Dermis blood vessel endothelial cell (primary cell): ENCODE results near the gene ZFP28. TPM values are rescaled to one million over a fixed set of nuclear protein-coding genes. Genes with fewer than 3 reads are reported as not detected.

Experiments
- DNase-seq: peaks from one replicate; pipeline ENCODE4 v3.0.0; 2010
- total RNA-seq: library from RNA; depleted of rRNA; stranded (reverse); fragments of >200 nt; gene quantifications from 2 replicates; pipeline ENCODE4 v1.2.3, GENCODE V29; 2014

The ZFP28 gene
- 8.0 and 8.1 TPM in 2 replicates for total RNA-seq

DNA sequence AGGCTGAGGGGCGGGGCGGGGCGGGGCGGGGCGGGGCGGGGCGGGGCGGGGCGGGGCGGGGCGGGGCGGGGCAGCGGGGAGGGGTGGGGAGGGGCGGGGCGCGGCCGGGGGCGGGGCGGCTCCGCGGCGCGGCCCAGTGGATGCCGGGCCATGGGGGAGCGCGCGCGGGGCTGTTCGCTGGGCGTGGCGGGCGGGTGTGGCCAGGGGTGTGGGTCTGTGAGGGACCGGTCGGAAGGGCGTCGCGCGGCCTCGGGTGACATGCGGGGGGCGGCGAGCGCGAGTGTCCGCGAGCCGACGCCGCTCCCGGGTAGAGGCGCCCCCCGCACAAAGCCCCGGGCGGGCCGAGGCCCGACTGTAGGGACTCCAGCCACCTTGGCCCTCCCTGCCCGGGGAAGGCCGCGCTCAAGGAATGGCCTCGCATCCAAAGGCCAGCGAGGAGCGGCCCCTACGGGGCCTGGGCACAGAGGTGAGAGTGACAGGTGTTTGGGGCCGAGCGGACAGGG is at the start of gene ZFP28:
Gene ZFP28 (plus strand): TSS at position 188 of the 503 bp plus-strand sequence. CDS start 71 bp downstream, at position 259.
- DNase-seq, result no peak

DNA sequence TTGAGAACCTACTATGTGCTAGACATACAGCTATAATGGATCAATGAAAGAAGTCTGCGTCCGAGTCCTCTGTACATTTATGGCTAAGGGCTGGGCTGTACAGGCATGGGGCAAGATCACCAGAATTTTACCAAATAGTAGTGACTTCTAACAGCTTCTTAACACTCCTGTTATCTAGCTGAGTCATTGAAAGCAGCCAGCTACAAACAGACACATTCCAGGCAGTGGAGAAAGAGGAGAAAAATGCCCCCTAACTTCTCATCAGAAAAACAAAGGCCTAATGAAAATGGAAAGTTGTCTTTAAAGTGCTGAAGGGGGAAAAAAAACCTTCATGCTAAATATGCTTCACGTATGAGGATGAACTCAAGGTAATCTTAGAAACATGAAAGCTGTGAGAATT is 47.3 kb upstream of the ZFP28 start:
- DNase-seq, result no peak

DNA sequence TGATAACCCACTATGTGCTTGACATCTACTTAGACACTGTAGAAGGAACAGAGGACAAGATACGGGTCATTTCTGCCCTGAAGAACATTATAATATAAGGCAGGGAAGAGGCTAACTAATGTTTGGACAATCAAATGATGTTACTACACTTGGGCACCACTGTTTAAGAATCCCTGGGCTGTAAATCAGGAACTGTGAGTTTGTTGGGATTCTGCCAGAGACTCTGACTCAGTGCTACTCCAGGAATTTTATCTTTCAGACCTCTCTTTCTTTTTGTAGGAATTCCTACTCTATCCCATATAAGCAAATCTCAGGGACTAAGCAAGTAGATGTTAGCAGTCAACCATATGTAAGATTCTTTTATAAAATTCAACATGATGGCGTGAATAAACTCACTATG is 34.2 kb upstream of the ZFP28 start:
- no peak for DNase-seq

DNA sequence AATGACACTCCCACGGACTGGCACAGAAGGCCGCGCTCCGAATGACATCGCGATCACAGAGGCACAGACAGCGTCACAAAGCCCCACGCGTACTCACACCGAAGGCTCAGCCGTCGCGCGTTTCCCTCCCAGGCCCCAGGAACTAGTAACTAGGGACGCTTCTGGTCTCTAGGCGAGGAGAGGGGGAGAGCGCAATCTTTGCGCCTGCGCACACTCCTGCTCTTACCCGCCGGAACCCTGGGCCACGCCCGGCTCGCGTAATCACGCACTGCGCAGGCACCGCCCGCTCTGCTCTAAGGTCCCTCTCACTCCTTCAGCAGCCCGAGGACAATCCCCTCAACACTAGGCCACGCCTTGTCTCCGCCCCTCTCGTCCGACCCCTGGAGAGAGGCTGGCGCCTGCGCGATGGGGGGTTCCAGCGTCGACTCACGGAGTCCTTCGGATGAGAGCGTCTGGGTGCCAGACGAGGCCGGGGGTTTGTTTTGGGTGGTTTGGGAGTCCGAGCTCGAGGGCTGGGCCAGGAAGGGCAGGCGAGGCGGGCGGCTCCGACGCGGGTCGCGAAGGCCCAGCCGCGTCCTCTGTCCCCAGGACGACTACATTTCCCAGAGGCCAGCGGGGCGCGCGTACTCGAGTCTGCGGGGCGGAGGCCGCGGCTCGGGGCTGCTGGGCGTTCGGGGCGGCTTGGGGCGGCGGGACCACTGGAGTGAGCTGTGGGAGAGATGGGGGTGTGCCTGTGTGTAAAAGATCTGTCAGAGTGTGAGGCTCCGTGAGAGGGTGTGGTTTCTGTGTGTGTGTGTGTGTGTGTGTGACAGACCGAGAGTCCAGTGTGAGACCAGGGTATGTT is 31.1 kb upstream of the ZFP28 start, which contains the start of gene ZNF471:
Gene ZNF471 (plus strand): TSS at position 410 of the 844 bp plus-strand sequence. CDS start 3,717 bp downstream, outside the sequence.
- peak; percentile 99 for DNase-seq

DNA sequence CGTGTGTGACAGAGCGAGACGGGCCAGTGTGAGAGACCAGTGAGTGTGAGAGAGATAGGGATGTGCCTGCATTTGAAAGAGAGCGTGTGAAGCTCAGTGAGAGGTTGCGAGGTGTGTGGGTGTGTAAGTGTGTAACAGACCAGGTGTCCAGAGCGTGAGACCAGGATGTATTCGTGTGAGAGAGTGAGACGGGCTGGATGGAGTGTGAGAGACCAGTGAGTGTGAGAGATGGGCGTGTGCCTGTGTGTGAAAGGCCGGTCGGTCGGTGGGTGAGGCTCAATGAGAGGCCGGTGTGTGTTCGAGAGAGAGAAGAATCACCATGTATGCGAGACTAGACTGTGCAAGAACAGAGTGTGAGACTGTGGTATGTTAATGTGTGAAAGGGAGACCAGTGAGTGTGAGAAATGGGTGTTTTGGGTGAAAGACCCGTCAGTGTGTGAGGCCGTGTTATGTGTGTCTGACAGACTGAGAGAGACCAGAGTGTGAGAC is 30.4 kb upstream of the ZFP28 start:
- no peak for DNase-seq

DNA sequence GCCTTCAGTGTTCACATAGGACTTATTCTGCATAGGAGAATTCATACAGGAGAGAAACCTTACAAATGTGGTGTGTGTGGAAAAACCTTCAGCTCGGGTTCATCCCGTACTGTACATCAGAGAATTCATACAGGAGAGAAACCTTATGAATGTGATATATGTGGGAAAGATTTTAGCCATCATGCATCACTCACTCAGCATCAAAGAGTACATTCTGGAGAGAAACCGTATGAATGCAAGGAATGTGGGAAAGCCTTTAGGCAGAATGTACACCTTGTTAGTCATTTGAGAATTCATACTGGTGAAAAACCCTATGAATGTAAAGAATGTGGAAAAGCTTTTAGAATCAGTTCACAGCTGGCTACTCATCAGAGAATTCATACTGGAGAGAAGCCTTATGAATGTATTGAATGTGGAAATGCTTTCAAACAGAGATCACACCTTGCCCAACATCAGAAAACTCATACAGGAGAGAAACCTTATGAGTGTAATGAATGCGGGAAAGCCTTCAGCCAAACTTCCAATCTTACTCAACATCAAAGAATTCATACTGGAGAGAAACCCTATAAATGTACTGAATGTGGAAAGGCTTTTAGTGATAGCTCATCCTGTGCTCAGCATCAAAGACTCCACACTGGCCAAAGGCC is 13.4 kb upstream of the ZFP28 start:
- no peak for DNase-seq

DNA sequence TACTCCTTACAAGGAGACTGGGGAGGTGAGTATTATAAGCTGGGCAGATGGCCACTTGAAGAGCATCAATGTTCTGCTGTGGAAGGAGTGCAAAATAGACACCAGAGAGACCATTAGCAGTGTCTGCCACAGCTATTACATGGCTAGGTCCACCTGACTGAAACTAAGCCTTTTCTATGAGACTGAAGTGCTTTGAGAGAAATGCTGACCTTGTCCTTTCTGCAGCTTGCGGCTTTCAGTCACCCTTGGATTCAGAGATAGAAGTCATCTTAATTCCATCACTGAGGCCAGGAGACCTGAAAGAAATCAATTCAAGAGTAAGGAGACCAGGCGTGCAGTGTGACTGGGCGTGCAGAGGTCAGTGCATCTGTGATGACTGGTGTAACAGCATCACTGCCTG is 1.3 kb upstream of the ZFP28 start:
- DNase-seq, result no peak

DNA sequence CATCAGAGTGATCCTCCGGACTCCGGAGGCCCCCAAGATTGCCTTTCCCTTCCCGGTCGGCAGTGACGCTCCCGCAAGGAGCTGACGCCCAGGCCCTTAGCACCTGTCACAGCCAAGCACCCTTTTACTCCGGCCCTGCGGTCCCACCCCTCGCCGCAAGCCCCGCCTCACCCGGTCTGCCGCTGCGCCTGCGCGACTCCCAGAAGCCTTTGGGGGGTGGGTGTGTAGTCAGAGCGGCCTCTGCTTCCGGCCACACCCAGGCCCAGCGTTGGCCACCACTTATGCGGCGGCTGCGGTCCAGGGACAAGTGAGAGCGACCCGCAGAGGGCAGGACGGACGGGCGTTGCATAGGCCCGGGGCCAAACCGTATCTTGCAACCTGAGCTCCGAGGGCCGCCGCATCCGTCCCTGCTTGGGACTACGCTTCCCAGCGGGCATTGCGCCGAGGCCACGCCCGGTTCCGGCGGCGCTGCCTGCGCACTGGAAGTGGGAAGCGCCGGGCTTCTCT is 441 bp upstream of the ZFP28 start:
- peak; percentile 93 for DNase-seq

DNA sequence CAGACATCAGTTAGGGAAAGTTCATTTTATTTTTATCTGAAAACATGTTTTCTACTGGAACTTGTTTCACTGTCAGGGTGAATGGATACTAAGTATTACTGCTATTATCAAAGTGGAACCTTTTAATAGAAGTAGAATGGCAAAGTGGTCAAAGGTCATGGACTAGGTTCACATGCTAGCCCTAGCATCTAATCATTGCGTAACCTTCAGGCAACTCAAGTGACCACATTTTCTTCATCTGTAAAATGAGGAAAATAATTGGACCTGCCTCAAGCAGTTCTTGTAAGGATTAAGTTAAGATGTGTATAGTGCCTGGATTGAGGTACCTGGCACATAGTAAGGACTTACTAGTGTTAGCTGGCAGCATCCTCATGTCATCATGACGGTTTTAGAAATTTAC is 5.0 kb downstream of the ZFP28 start:
- no peak for DNase-seq

DNA sequence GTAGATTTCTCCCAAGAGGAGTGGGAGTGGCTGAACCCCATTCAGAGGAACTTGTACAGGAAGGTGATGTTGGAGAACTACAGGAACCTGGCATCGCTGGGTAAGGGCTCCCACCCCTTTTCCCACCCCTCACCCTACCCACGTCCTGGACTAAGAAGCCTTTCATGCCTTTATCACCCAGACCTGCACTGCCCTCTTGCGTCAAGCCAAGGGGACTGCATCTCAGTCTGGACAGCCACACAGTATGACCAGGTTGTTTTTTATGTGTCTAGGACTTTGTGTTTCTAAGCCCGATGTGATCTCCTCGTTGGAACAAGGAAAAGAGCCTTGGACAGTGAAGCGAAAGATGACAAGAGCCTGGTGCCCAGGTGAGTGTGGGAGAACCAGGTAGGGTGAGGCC is 8.8 kb downstream of the ZFP28 start:
- DNase-seq, result no peak

DNA sequence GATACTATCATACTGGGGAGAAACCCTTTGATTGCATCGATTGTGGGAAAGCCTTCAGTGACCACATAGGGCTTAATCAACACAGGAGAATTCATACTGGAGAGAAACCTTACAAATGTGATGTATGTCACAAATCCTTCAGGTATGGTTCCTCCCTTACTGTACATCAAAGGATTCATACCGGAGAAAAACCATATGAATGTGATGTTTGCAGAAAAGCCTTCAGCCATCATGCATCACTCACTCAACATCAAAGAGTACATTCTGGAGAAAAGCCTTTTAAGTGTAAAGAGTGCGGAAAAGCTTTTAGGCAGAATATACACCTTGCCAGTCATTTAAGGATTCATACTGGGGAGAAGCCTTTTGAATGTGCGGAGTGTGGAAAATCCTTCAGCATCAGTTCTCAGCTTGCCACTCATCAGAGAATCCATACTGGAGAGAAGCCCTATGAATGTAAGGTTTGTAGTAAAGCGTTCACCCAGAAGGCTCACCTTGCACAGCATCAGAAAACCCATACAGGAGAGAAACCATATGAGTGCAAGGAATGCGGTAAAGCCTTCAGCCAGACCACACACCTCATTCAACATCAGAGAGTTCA is 15.6 kb downstream of the ZFP28 start:
- DNase-seq, result no peak

DNA sequence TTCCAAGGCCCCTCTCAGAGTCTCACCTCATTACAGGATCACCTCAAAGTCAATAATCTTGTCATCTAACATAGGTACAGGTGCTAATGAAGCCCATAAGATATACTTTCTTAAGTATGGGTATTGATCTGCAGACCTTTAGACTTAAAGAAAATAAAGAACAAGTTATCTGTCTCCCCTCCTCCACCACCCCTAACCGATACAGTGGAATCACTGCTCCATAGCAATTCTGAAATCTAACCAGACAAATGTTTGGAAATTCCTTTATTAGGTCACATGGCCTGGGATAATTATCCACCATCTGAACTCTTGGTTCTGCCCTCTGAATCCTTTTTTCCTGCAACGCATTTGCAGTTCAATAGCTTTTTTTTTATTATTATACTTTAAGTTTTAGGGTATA is 24.0 kb downstream of the ZFP28 start:
- DNase-seq, result no peak

DNA sequence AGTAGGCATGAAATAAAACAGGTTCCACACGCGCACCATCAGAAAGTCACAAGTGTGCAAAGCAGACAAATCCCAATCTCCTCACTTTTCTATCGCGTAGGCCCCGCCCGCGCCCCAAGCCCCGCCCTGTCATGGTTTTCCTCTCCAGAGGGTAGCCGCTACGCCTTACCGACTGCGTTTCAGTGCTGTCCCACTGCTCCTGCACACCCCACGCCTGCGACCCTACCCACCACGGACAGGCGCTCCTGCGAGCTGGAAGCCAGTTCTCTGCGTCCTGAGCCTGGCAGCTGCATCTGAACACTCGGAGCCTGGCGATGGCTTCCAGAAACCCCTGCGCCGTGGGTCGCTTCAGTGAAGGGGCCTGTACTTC is 28.1 kb downstream of the ZFP28 start:
- DNase-seq, result peak; percentile 55

DNA sequence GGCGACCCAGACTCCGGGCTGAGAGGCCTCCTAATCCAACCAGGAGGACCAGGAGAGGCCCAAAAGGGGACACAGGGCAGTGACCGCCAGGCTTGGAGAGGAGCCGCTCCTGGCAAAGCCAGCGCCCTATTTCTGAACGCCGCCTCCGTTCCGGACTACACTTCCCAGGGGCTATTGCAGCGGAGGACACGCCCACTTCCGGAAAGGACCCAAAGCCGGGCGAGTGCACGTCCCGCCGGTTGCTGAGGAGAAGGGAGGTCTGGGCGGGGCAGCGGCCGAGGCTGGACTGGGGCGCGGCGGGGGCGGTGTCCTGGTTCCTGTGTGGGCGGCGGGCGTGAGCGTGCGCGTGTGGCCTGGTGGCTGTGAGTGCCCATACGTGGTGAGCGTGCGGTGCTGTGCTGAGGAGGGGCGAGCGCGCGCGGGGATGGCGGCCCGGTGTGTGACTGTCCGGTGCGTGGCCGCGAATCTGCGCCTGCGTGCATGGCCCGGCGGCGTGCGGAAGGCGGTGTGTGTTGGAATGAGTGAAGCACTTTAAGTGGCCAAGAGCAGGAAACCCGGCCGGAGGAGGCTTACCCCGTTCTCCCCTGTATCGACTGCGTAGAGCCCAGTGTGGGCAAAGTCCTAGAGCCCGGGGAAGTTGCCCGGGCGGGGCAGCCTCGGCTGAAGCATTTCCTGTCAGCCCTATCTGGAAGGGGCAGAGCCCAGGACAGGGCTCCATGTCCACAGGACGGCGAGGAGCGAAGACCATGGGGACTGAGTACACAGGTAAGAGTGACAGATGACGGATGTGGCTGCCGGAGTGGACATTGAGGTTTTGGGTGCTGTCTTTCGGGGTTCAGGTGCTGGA is 28.7 kb downstream of the ZFP28 start, which contains the start of gene ZNF470:
Gene ZNF470 (plus strand): TSS at position 195 of the 847 bp plus-strand sequence. CDS start 2,844 bp downstream, outside the sequence.
- DNase-seq, result peak; percentile 93

DNA sequence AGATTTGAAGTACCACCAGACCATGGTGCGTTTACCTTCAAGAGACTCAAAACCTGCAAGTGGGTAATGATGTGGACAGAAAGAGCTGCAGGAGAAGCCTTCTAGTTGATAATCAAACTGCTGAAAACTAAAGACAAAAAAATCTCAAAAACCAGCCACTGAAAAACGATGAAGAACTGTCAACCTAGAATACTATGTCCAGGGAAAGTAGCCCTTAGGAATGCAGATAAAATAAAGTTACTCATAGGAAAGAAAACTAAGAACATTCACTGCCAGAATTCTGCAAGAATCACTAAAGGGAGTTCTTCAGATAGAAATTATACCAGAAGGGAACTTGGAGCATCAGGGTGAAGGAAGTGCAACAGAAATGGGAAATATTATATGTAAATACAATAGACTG is 33.8 kb downstream of the ZFP28 start:
- no peak for DNase-seq

DNA sequence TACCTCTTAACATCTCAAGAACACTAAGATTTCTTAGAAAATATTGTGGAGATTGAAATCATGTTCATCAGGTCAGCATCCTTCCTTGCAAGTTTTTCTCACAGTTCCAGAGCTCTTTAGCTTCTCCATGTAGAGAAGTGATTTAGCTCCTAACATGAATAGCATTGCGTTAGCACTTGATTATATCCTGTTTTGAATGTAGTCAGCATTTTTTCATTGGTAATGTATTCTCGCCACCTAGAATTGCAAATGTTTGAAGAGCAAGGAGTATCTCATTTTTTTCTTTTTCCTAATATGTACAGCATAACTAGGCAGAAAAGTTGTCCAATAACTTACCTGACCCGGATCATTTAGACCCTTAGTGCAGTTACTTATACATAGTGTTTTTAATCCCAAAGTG is 35.2 kb downstream of the ZFP28 start:
- DNase-seq, result no peak

DNA sequence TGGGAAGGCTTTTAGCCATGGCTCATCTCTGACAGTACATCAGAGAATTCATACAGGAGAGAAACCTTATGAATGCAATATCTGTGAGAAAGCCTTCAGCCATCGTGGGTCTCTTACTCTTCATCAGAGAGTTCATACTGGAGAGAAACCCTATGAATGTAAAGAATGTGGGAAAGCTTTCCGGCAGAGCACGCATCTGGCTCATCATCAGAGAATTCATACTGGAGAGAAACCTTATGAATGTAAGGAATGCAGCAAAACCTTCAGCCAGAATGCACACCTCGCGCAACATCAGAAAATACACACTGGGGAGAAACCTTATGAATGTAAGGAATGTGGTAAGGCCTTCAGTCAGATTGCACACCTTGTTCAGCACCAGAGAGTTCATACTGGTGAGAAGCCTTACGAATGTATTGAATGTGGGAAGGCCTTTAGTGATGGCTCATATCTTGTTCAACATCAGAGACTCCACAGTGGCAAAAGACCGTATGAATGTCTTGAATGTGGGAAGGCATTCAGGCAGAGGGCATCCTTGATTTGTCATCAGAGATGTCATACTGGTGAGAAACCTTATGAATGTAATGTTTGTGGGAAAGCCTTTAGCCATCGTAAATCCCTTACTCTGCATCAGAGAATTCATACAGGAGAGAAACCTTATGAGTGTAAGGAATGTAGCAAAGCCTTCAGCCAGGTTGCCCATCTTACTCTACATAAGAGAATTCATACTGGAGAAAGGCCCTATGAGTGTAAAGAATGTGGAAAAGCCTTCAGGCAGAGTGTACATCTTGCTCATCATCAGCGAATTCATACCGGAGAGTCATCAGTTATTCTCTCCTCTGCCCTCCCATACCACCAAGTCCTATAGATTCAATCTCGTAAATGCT is 39.2 kb downstream of the ZFP28 start:
- DNase-seq, result no peak

DNA sequence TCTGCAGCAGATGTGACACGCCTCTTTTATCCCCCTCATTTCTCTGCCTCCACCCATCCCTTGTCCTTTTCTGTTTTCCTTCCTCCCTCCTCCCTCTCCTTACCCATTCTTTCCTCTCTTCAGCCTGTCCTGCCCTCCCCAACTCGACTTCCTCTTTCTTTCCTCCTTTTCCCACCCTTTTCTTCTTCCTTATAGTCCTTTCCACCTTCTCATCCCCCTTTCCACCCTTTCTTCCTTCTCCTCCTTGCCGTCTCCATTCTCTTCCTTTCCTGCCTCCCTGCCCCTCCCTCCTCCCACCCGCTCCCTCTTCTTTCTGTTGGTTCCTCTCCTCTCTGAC is 55.7 kb downstream of the ZFP28 start:
- DNase-seq, result no peak

DNA sequence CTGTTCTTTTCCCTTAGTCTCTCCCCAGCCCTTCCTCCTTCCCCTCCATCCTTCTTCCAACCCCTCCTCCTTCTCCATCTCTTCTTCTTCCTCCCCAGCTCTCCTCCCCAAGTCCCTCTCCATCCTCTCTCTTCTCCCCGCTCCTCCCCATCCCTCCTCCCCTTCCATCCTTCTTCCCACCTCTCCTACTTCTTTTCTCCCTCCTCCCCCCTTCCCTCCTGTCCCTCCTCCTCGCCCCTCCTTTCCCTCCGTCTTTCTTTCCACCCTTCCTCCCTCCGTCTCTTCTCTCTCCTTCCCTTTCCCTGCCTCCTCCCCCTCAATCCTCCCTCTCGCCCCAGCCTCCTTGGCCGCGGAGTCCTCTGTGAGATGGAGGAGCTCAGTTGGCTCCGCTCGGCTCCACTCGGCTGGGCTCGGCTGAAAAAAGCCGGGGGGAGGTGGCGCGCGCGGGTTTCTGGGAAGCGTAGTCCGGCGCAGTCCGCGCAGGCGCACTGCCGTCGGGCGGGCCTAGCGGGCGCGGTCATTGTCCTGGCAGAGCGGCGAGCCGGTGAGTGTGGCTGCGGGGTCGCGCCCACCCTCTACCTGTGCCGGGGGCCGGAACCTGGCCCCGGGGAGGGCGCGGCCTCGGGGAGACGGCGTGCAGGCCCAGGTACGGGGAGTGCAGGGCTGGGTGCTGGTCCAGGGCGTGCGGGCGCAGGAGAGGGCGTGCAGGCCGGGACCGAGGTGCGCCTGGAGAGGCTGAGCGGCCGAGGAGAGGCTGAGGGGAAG is 56.2 kb downstream of the ZFP28 start, which contains the start of gene ZNF71:
Gene ZNF71 (plus strand): TSS at position 520 of the 765 bp plus-strand sequence. CDS start 6,257 bp downstream, outside the sequence.
- DNase-seq, result peak; percentile 92

DNA sequence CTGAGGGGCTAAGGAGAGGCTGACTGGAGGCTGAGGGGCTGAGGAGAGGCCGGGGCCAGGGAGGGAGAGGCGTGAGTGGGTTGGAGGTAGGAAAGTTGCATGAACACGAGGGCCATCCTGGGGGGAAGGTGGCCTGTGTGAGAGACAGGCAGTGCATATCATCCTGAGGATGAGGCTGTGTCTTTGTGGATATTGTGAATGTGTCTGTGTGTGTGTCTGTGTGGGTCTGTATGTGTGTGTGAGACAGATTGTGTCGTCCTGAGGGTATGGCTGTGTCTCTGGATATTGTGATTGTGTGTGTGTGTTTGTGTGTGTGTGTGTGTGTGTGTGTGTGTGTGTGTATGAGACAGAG is 56.8 kb downstream of the ZFP28 start:
- no peak for DNase-seq
